HEK293 (cell line): Measurements from ENCODE around the gene GJC1.

ENCODE experiments used
- BCL6B ChIP-seq: fragments of 450-650 bp; formaldehyde crosslinking; IDR thresholded peaks from 2 replicates; pipeline ENCODE4 v1.5.1; 2017; ENCODE audit warnings: missing biosample characterization, missing genetic modification characterization
- CTCF ChIP-seq: fragments of 450-650 bp; formaldehyde crosslinking; IDR thresholded peaks from 2 replicates; pipeline ENCODE4 v1.5.1; 2016; ENCODE audit warnings: missing biosample characterization, missing genetic modification characterization
- KLF8 ChIP-seq: fragments of 450-650 bp; formaldehyde crosslinking; IDR thresholded peaks from 2 replicates; pipeline ENCODE4 v1.5.1; 2016; ENCODE audit warnings: missing biosample characterization, missing genetic modification characterization
- ZNF140 ChIP-seq: fragments of 450-650 bp; formaldehyde crosslinking; IDR thresholded peaks from 2 replicates; pipeline ENCODE4 v1.5.1; 2016; ENCODE audit warnings: missing biosample characterization, missing genetic modification characterization
- ZNF274 ChIP-seq, 2 experiments: fragments of 200-500 bp in 1 of 2; fragments of 450-650 bp in 1 of 2; sonication (Bioruptor generic) in 1 of 2; formaldehyde crosslinking in 1 of 2; IDR thresholded peaks; 2 replicates each; pipeline versions ENCODE4 v1.5.1 to v1.6.1; 2014 to 2016; ENCODE audit warnings: borderline replicate concordance in 1 of 2, inconsistent platforms in 1 of 2, low read length in 1 of 2, missing biosample characterization in 1 of 2, missing genetic modification characterization in 1 of 2
- ZNF311 ChIP-seq: fragments of 450-650 bp; formaldehyde crosslinking; IDR thresholded peaks from 2 replicates; pipeline ENCODE4 v1.5.1; 2017; ENCODE audit warnings: missing biosample characterization, missing genetic modification characterization, borderline replicate concordance
- ZNF629 ChIP-seq: fragments of 450-650 bp; formaldehyde crosslinking; IDR thresholded peaks from 2 replicates; pipeline ENCODE4 v1.5.1; 2017; ENCODE audit warnings: missing biosample characterization, missing genetic modification characterization
- ZNF768 ChIP-seq: fragments of 450-650 bp; formaldehyde crosslinking; IDR thresholded peaks from 2 replicates; pipeline ENCODE4 v1.5.1; 2018; ENCODE audit warnings: missing biosample characterization, mild to moderate bottlenecking, missing genetic modification characterization
- TF ChIP-seq, protein P1 (sequence below): fragments of 450-650 bp; formaldehyde crosslinking; IDR thresholded peaks from 2 replicates; pipeline ENCODE4 v1.5.1; 2016; ENCODE audit warnings: missing biosample characterization, missing genetic modification characterization
- TF ChIP-seq, protein P2 (sequence below): fragments of 450-650 bp; formaldehyde crosslinking; IDR thresholded peaks from 2 replicates; pipeline ENCODE4 v1.5.1; 2016; ENCODE audit warnings: missing biosample characterization, missing genetic modification characterization

GRCh38 chr17:44801880-44802279 is 28.2 kb downstream of the GJC1 start:
- TF ChIP-seq ZNF274 (IDR thresholded peaks at IDR 0.05; ENCODE audit: low read length) = no peak
- TF ChIP-seq ZNF274 (tag by site-specific recombination; IDR thresholded peaks at IDR 0.05; ENCODE audit: borderline replicate concordance) = no peak
- TF ChIP-seq ZNF768 = no peak
- TF ChIP-seq, protein P1, sequence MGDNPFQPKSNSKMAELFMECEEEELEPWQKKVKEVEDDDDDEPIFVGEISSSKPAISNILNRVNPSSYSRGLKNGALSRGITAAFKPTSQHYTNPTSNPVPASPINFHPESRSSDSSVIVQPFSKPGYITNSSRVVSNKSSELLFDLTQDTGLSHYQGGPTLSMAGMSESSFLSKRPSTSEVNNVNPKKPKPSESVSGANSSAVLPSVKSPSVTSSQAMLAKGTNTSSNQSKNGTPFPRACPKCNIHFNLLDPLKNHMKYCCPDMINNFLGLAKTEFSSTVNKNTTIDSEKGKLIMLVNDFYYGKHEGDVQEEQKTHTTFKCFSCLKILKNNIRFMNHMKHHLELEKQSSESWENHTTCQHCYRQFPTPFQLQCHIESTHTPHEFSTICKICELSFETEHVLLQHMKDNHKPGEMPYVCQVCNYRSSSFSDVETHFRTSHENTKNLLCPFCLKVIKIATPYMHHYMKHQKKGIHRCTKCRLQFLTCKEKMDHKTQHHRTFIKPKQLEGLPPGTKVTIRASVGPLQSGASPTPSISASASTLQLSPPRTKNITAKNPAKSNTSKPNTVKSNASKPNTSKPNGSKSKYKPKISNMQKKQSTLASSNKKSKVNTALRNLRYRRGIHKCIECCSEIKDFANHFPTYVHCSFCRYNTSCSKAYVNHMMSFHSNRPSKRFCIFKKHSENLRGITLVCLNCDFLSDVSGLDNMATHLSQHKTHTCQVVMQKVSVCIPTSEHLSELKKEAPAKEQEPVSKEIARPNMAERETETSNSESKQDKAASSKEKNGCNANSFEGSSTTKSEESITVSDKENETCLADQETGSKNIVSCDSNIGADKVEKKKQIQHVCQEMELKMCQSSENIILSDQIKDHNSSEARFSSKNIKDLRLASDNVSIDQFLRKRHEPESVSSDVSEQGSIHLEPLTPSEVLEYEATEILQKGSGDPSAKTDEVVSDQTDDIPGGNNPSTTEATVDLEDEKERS (tag by site-specific recombination) = no peak
- no peak for TF ChIP-seq ZNF311
- TF ChIP-seq, protein P2, sequence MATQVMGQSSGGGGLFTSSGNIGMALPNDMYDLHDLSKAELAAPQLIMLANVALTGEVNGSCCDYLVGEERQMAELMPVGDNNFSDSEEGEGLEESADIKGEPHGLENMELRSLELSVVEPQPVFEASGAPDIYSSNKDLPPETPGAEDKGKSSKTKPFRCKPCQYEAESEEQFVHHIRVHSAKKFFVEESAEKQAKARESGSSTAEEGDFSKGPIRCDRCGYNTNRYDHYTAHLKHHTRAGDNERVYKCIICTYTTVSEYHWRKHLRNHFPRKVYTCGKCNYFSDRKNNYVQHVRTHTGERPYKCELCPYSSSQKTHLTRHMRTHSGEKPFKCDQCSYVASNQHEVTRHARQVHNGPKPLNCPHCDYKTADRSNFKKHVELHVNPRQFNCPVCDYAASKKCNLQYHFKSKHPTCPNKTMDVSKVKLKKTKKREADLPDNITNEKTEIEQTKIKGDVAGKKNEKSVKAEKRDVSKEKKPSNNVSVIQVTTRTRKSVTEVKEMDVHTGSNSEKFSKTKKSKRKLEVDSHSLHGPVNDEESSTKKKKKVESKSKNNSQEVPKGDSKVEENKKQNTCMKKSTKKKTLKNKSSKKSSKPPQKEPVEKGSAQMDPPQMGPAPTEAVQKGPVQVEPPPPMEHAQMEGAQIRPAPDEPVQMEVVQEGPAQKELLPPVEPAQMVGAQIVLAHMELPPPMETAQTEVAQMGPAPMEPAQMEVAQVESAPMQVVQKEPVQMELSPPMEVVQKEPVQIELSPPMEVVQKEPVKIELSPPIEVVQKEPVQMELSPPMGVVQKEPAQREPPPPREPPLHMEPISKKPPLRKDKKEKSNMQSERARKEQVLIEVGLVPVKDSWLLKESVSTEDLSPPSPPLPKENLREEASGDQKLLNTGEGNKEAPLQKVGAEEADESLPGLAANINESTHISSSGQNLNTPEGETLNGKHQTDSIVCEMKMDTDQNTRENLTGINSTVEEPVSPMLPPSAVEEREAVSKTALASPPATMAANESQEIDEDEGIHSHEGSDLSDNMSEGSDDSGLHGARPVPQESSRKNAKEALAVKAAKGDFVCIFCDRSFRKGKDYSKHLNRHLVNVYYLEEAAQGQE = no peak
- TF ChIP-seq BCL6B (tag by site-specific recombination) = no peak
- TF ChIP-seq ZNF629 (tag by site-specific recombination) = no peak
- TF ChIP-seq CTCF (tag by site-specific recombination) = no peak
- no peak for TF ChIP-seq ZNF140
- no peak for TF ChIP-seq KLF8
